HCT116 (cell line): ENCODE data around the gene FOXP1. TPM values are rescaled to one million over a fixed set of nuclear protein-coding genes. Genes with fewer than 3 reads are reported as not detected.
A peak's percentile ranks its signal among the peaks of the same experiment; 100 is the strongest.

Source experiments
- ATAC-seq: fragments of 200-7000 bp; cut with Tn5 transposase; 2 replicates; pipeline ENCODE4 v1.9.1; 2020; ENCODE audit warnings: mild to moderate bottlenecking, moderate library complexity
- BruUV-seq: library from RNA; stranded (reverse); fragments of 400-500 nt; replicated peaks from 2 replicates; lab custom pipeline; 2021; lab: Mats Ljungman, UMichigan
- CTCF ChIA-PET: fragments of 300-600 bp; sonication (Branson Sonifier 250); formaldehyde crosslinking; loops from one replicate; lab custom pipeline; 2021; ENCODE audit warnings: antibody characterized with exemption; lab: Charles Lee
- POLR2A ChIA-PET: fragments of 300-600, 350-600 bp; sonication (Branson Sonifier 250); formaldehyde crosslinking; loops from one replicate; lab custom pipeline; 2021; ENCODE audit warnings: antibody characterized with exemption; lab: Charles Lee
- RAD21 ChIA-PET, 2 experiments: fragments of 300-600 bp; sonication (Branson Sonifier 250); formaldehyde crosslinking; loops; one replicate each; lab custom pipeline; 2023; ENCODE audit warnings: low total read pairs in 2 of 2; ENCODE audit not compliant: uncharacterized antibody in 2 of 2, unreplicated experiment in 2 of 2, low non-redundant PET in 1 of 2; lab: Charles Lee
- DNase-seq: peaks from one replicate; pipeline ENCODE4 v3.0.0-alpha.2; 2010; ENCODE audit warnings: low read depth, low spot score
- H2AFZ ChIP-seq: fragments of 200-600 bp; shearing (Covaris generic), sonication (generic); 2 replicates; pipeline ENCODE4 v1.6.1; 2017; ENCODE audit warnings: low read depth, mixed run types, mixed read lengths, antibody characterized with exemption, low read length; ENCODE audit not compliant: poor library complexity, severe bottlenecking
- H3K27ac ChIP-seq: 2 replicates; pipeline ENCODE4 v1.5.1; 2012; ENCODE audit warnings: low read depth, low read length
- H3K27me3 ChIP-seq: fragments of 200-600 bp; sonication (generic); 2 replicates; pipeline ENCODE4 v1.6.1; 2016; ENCODE audit warnings: mixed run types, low read length, mixed read lengths; ENCODE audit not compliant: insufficient read depth
- H3K36me3 ChIP-seq, 2 experiments: fragments of 200-500 bp in 1 of 2; fragments of 200-600 bp in 1 of 2; sonication (Bioruptor generic) in 1 of 2; sonication (generic) in 1 of 2; 2 replicates each; pipeline versions ENCODE4 v1.5.1 to v1.6.1; 2014 to 2016; ENCODE audit warnings: low read length in 2 of 2, inconsistent platforms in 1 of 2, mixed read lengths in 1 of 2, mixed run types in 1 of 2; ENCODE audit not compliant: insufficient read depth in 2 of 2, control insufficient read depth in 1 of 2
- H3K4me1 ChIP-seq, 2 experiments: fragments of 200-600 bp in 1 of 2; sonication (generic) in 1 of 2; 2 replicates each; pipeline versions ENCODE4 v1.5.1 to v1.6.1; 2012 to 2017; ENCODE audit warnings: low read length in 2 of 2, inconsistent platforms in 1 of 2, mild to moderate bottlenecking in 1 of 2, mixed read lengths in 1 of 2, mixed run types in 1 of 2, moderate library complexity in 1 of 2; ENCODE audit not compliant: insufficient read depth in 2 of 2, control insufficient read depth in 1 of 2
- H3K4me2 ChIP-seq: fragments of 200-600 bp; sonication (generic); 2 replicates; pipeline ENCODE4 v1.6.1; 2017; ENCODE audit warnings: mixed run types, low read length, mixed read lengths
- H3K4me3 ChIP-seq, 2 experiments: fragments of 200-600 bp in 1 of 2; sonication (generic) in 1 of 2; replicated peaks in 1 of 2; 2 replicates each; pipeline ENCODE4 v1.5.1; 2011 to 2016; ENCODE audit warnings: low read length in 2 of 2, control low read depth in 1 of 2, low read depth in 1 of 2, mild to moderate bottlenecking in 1 of 2, mixed read lengths in 1 of 2, mixed run types in 1 of 2
- H3K79me2 ChIP-seq: fragments of 200-600 bp; sonication (generic); 2 replicates; pipeline ENCODE4 v1.6.1; 2017; ENCODE audit warnings: mild to moderate bottlenecking, mixed run types, low read length, moderate library complexity, mixed read lengths; ENCODE audit not compliant: insufficient read depth
- H3K9ac ChIP-seq: fragments of 200-600 bp; sonication (generic); 2 replicates; pipeline ENCODE4 v1.6.1; 2016; ENCODE audit warnings: low read length, mixed read lengths
- H3K9me2 ChIP-seq: fragments of 200-600 bp; sonication (generic), shearing (Covaris generic); 2 replicates; pipeline ENCODE4 v1.6.1; 2017; ENCODE audit warnings: mixed run types, mild to moderate bottlenecking, moderate library complexity; ENCODE audit not compliant: insufficient read depth
- H3K9me3 ChIP-seq, 2 experiments: fragments of 200-500 bp in 1 of 2; fragments of 200-600 bp in 1 of 2; sonication (Bioruptor generic) in 1 of 2; sonication (generic) in 1 of 2; 2 replicates each; pipeline ENCODE4 v1.6.1; 2014 to 2017; ENCODE audit warnings: low read length in 2 of 2, mixed read lengths in 2 of 2, inconsistent platforms in 1 of 2, low read depth in 1 of 2, mild to moderate bottlenecking in 1 of 2, mixed run types in 1 of 2, moderate library complexity in 1 of 2; ENCODE audit not compliant: control insufficient read depth in 1 of 2, insufficient read depth in 1 of 2
- H4K20me1 ChIP-seq: fragments of 200-600 bp; sonication (generic), shearing (Covaris generic); 2 replicates; pipeline ENCODE4 v1.6.1; 2017; ENCODE audit warnings: mixed run types, mild to moderate bottlenecking, moderate library complexity; ENCODE audit not compliant: insufficient read depth
- CEBPB ChIP-seq: IDR thresholded peaks from 2 replicates; pipeline ENCODE4 v1.6.1; 2012; ENCODE audit warnings: low read depth
- EGR1 ChIP-seq: IDR thresholded peaks from 2 replicates; pipeline ENCODE4 v1.6.1; 2012; ENCODE audit warnings: low read depth
- ELF1 ChIP-seq: IDR thresholded peaks from 2 replicates; pipeline ENCODE4 v1.6.1; 2012; ENCODE audit warnings: low read depth, borderline replicate concordance
- FOSL1 ChIP-seq: IDR thresholded peaks from 2 replicates; pipeline ENCODE4 v1.6.1; 2012; ENCODE audit warnings: low read depth
- POLR2A ChIP-seq: IDR thresholded peaks from 2 replicates; pipeline ENCODE4 v1.7.0; 2011; ENCODE audit warnings: borderline replicate concordance; ENCODE audit not compliant: insufficient read depth, insufficient read length; ENCODE audit errors: extremely low read depth
- RAD21 ChIP-seq: IDR thresholded peaks from 2 replicates; pipeline ENCODE4 v1.6.1; 2012; ENCODE audit warnings: low read depth, mild to moderate bottlenecking
- SIN3A ChIP-seq: IDR thresholded peaks from 2 replicates; pipeline ENCODE4 v1.6.1; 2012; ENCODE audit warnings: low read depth
- SP1 ChIP-seq: IDR thresholded peaks from 2 replicates; pipeline ENCODE4 v1.6.1; 2012; ENCODE audit warnings: low read depth
- SRF ChIP-seq: IDR thresholded peaks from 2 replicates; pipeline ENCODE4 v1.6.1; 2012; ENCODE audit warnings: low read depth
- TCF7L2 ChIP-seq: IDR thresholded peaks from 2 replicates; pipeline ENCODE4 v1.7.0; 2011; ENCODE audit warnings: borderline replicate concordance, inconsistent platforms; ENCODE audit not compliant: insufficient read depth, insufficient read length; ENCODE audit errors: extremely low read depth
- YY1 ChIP-seq: IDR thresholded peaks from 2 replicates; pipeline ENCODE4 v1.6.1; 2011; ENCODE audit warnings: low read length, low read depth, moderate library complexity, mild to moderate bottlenecking; ENCODE audit not compliant: insufficient replicate concordance; ENCODE audit errors: extremely low read depth
- ZFX ChIP-seq: fragments of 450-650 bp; IDR thresholded peaks from 2 replicates; pipeline ENCODE4 v1.6.1; 2017
- intact Hi-C: fragments of 100-400 bp; cut with micrococcal nuclease; formaldehyde crosslinking; loops from 2 replicates; pipeline ENCODE4 v1.10.0; 2022
- total RNA-seq: library from RNA; stranded (reverse); gene quantifications from one replicate; pipeline ENCODE4 v1.2.1, GENCODE V29; 2021; ENCODE audit not compliant: unreplicated experiment
- TF ChIP-seq, protein P1 (sequence below): IDR thresholded peaks from 2 replicates; pipeline ENCODE4 v1.6.1; 2012
- TF ChIP-seq, protein P2 (sequence below): IDR thresholded peaks from 2 replicates; pipeline ENCODE4 v1.6.1; 2012
- TF ChIP-seq, protein P3 (sequence below): IDR thresholded peaks from 2 replicates; pipeline ENCODE4 v1.6.1; 2011; ENCODE audit warnings: mild to moderate bottlenecking, low read length, moderate library complexity; ENCODE audit not compliant: insufficient replicate concordance; ENCODE audit errors: extremely low read depth
- TF ChIP-seq, protein P4 (sequence below): IDR thresholded peaks from 2 replicates; pipeline ENCODE4 v1.6.1; 2012; ENCODE audit warnings: low read depth

The FOXP1 gene
- total RNA-seq, 1 experiment from 2014 or later = 11.4 TPM

DNA sequence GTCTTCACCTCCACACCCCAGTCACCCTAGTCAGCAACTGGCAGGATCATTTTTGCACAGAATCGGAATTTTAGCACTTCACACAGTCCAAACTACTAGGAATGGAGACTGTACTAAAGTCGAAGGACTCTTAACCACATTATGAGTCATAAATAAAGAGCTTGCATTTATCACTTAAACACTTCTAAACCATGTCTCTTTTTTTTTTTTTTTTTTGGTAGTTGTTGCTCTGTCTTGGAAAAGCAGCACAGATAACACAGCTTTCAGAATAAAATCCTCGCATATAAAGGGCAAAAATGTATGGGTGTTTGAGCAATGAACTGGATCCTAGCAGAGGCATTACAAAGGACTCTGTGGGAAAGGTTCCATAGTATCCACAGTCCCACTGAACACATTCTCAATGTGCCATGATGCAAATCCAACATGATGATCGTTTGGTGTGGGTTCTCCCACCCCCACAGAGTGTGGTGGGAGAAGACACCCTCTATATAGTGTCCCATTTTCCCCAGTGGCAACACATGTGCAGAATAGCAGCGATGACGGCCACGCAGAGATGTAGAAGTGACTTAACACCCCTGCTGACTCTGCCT is 47.1 kb downstream of the FOXP1 start:
- intact Hi-C loops = no loop called here
- no peak overlapping the region for H3K9ac ChIP-seq
- no peaks in the 10 kb centered on the region for H4K20me1 ChIP-seq
- no peak for DNase-seq
- peak overlapping the region; percentile 47 for H3K4me2 ChIP-seq
- no peaks in the 10 kb centered on the region for H3K36me3 ChIP-seq
- ChIA-PET POLR2A (no interaction called here), CTCF (no interaction called here), RAD21 (no interaction called here)
- H3K9me3 ChIP-seq = no peaks in the 10 kb centered on the region
- BruUV-seq = no TSS peak
- ATAC-seq = 0 out of 2 replicates have a peak, but pooled peaks have one; percentile 9
- no peak overlapping the region for H2AFZ ChIP-seq
- no peak for TF ChIP-seq CEBPB
- no peak for TF ChIP-seq FOSL1
- no peaks in the 10 kb centered on the region for H3K27me3 ChIP-seq
- H3K4me3 ChIP-seq = no peak overlapping the region
- H3K4me1 ChIP-seq = peaks cover 8 to 27% of the 10 kb centered on the region in 2 experiments
- H3K9me2 ChIP-seq = no peaks in the 10 kb centered on the region
- no peaks in the 10 kb centered on the region for H3K79me2 ChIP-seq
- H3K27ac ChIP-seq = no peak overlapping the region; the same call in 1 of the 2 replicates

DNA sequence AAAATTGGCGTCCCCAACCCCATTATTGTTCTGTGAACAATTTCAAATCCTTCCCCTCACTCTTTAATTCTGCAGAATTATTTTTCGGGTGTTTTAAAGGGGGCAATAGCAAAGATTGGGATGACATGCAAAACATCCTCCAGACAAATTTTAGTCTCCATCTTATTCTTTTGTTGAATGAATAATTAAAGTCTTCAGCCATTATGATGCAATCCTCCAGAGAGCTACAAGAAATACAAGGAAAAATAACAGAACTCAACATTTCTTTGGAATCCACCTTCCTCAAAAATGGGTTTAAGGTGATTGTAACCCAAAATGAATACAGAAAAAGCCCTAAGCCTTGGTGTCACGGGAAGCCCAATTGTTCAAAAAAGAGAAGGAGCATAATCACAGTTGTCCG is 49.9 kb downstream of the FOXP1 start:
- no TSS peak for BruUV-seq
- no peaks in the 10 kb centered on the region for H3K27me3 ChIP-seq
- ChIA-PET POLR2A (no interaction called here), CTCF (no interaction called here), RAD21 (no interaction called here)
- intact Hi-C loops = no loop called here
- ATAC-seq = no peak
- no peak overlapping the region for H3K9ac ChIP-seq
- no peak overlapping the region for H2AFZ ChIP-seq
- H3K4me3 ChIP-seq = no peak overlapping the region
- H3K4me1 ChIP-seq = peaks cover 8 to 27% of the 10 kb centered on the region in 2 experiments
- no peaks in the 10 kb centered on the region for H3K36me3 ChIP-seq
- H3K79me2 ChIP-seq = no peaks in the 10 kb centered on the region
- no peak for DNase-seq
- no peaks in the 10 kb centered on the region for H3K9me2 ChIP-seq
- H4K20me1 ChIP-seq = no peaks in the 10 kb centered on the region
- no peak overlapping the region for H3K4me2 ChIP-seq
- H3K27ac ChIP-seq = no peak overlapping the region
- no peaks in the 10 kb centered on the region for H3K9me3 ChIP-seq
- no peak for TF ChIP-seq TCF7L2
- TF ChIP-seq, protein P1, sequence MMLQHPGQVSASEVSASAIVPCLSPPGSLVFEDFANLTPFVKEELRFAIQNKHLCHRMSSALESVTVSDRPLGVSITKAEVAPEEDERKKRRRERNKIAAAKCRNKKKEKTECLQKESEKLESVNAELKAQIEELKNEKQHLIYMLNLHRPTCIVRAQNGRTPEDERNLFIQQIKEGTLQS = no peak
- no peak for TF ChIP-seq SRF
- TF ChIP-seq EGR1 = no peak
- TF ChIP-seq ZFX = no peak
- TF ChIP-seq, protein P2, sequence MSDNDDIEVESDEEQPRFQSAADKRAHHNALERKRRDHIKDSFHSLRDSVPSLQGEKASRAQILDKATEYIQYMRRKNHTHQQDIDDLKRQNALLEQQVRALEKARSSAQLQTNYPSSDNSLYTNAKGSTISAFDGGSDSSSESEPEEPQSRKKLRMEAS = no peak
- TF ChIP-seq FOSL1 = no peak
- TF ChIP-seq SIN3A = no peak
- no peak for TF ChIP-seq ELF1
- TF ChIP-seq YY1 = no peak
- TF ChIP-seq POLR2A = no peak
- TF ChIP-seq, protein P3, sequence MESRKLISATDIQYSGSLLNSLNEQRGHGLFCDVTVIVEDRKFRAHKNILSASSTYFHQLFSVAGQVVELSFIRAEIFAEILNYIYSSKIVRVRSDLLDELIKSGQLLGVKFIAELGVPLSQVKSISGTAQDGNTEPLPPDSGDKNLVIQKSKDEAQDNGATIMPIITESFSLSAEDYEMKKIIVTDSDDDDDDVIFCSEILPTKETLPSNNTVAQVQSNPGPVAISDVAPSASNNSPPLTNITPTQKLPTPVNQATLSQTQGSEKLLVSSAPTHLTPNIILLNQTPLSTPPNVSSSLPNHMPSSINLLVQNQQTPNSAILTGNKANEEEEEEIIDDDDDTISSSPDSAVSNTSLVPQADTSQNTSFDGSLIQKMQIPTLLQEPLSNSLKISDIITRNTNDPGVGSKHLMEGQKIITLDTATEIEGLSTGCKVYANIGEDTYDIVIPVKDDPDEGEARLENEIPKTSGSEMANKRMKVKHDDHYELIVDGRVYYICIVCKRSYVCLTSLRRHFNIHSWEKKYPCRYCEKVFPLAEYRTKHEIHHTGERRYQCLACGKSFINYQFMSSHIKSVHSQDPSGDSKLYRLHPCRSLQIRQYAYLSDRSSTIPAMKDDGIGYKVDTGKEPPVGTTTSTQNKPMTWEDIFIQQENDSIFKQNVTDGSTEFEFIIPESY = no peak
- TF ChIP-seq SP1 = no peak
- TF ChIP-seq RAD21 = no peak
- TF ChIP-seq, protein P4, sequence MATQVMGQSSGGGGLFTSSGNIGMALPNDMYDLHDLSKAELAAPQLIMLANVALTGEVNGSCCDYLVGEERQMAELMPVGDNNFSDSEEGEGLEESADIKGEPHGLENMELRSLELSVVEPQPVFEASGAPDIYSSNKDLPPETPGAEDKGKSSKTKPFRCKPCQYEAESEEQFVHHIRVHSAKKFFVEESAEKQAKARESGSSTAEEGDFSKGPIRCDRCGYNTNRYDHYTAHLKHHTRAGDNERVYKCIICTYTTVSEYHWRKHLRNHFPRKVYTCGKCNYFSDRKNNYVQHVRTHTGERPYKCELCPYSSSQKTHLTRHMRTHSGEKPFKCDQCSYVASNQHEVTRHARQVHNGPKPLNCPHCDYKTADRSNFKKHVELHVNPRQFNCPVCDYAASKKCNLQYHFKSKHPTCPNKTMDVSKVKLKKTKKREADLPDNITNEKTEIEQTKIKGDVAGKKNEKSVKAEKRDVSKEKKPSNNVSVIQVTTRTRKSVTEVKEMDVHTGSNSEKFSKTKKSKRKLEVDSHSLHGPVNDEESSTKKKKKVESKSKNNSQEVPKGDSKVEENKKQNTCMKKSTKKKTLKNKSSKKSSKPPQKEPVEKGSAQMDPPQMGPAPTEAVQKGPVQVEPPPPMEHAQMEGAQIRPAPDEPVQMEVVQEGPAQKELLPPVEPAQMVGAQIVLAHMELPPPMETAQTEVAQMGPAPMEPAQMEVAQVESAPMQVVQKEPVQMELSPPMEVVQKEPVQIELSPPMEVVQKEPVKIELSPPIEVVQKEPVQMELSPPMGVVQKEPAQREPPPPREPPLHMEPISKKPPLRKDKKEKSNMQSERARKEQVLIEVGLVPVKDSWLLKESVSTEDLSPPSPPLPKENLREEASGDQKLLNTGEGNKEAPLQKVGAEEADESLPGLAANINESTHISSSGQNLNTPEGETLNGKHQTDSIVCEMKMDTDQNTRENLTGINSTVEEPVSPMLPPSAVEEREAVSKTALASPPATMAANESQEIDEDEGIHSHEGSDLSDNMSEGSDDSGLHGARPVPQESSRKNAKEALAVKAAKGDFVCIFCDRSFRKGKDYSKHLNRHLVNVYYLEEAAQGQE = no peak
